Transverse colon (tissue), 3 donors: ENCODE measurements around the gene RBM19.

Experiments used
- POLR2A ChIP-seq: fragments of 450-650 bp; IDR thresholded peaks from one replicate; pipeline ENCODE4 v1.6.1; 2016; ENCODE audit warnings: antibody characterized with exemption, mild to moderate bottlenecking, moderate library complexity
- TF ChIP-seq, protein P1 (sequence below), 5 experiments: fragments of 200-600 bp in 3 of 5; fragments of 450-650 bp in 2 of 5; sonication (generic) in 3 of 5; IDR thresholded peaks; 1 replicate in 2 of 5; 2 replicates in 3 of 5; pipeline ENCODE4 v1.5.1; 2016 to 2017; ENCODE audit warnings: antibody characterized with exemption in 5 of 5, inconsistent platforms in 3 of 5, mild to moderate bottlenecking in 2 of 5, moderate library complexity in 1 of 5

DNA sequence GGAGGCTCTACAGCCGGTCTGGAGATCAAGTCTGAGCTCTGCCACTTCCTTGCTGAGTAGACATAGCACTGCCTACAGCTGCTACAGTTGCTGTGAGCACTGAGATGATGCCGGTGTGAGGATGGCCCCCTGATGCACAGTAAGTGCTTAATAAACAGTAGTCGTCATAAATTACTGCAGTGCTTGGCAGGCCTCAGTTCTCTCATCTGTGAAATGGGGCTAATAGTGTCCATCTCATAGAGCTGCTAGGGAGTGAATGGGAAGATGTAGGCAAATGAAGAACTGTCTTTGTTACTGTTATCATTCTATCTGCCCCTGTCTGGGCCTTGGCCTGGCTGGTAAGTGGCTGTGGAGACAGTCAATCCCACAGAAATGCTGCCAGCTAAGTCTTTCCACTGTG lies 124.3 kb downstream of the RBM19 start:
- TF ChIP-seq, protein P1, sequence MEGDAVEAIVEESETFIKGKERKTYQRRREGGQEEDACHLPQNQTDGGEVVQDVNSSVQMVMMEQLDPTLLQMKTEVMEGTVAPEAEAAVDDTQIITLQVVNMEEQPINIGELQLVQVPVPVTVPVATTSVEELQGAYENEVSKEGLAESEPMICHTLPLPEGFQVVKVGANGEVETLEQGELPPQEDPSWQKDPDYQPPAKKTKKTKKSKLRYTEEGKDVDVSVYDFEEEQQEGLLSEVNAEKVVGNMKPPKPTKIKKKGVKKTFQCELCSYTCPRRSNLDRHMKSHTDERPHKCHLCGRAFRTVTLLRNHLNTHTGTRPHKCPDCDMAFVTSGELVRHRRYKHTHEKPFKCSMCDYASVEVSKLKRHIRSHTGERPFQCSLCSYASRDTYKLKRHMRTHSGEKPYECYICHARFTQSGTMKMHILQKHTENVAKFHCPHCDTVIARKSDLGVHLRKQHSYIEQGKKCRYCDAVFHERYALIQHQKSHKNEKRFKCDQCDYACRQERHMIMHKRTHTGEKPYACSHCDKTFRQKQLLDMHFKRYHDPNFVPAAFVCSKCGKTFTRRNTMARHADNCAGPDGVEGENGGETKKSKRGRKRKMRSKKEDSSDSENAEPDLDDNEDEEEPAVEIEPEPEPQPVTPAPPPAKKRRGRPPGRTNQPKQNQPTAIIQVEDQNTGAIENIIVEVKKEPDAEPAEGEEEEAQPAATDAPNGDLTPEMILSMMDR (IDR thresholded peaks at IDR 0.05): no peak
- no peak for TF ChIP-seq POLR2A
